Ecto neural progenitor cell (in vitro differentiated cells): ENCODE data around the gene NIPA2.
A peak's percentile ranks its signal among the peaks of the same experiment; 100 is the strongest.
"Not testable (repeated sequence)": the region's sequence is repeated elsewhere in the genome, so short reads cannot be mapped to it uniquely, and the experiment has no call there.

Source experiments
- DNase-seq: peaks from one replicate; pipeline ENCODE4 v3.0.0-alpha.2; 2018; ENCODE audit warnings: low spot score

The NIPA2 gene

GRCh38 chr15:22838292-22839042 is at the start of gene NIPA2:
TSS of gene NIPA2 (plus strand) at chr15:22838666. CDS start at chr15:22851732, 13,066 bp downstream.
- DNase-seq: peak; percentile 99

GRCh38 chr15:22794063-22794462 is 44.4 kb upstream of the NIPA2 start:
- DNase-seq: no peak

GRCh38 chr15:22794621-22795167 is 43.8 kb upstream of the NIPA2 start:
- no peak for DNase-seq

GRCh38 chr15:22795206-22796063 is 43.0 kb upstream of the NIPA2 start:
- DNase-seq: no peak

- no peak for DNase-seq
Measured at GRCh38 chr15:22796079-22796478, 42.4 kb upstream of the NIPA2 start.

- DNase-seq: no peak
Measured at GRCh38 chr15:22799902-22800301, 38.6 kb upstream of the NIPA2 start.

GRCh38 chr15:22803006-22803405 is 35.5 kb upstream of the NIPA2 start:
- not testable (repeated sequence) for DNase-seq

- no peak for DNase-seq
Measured at GRCh38 chr15:22806156-22806555, 32.3 kb upstream of the NIPA2 start.

- no peak for DNase-seq
Measured at GRCh38 chr15:22806664-22807063, 31.8 kb upstream of the NIPA2 start.

GRCh38 chr15:22807831-22808230 is 30.6 kb upstream of the NIPA2 start:
- not testable (repeated sequence) for DNase-seq

- DNase-seq: no peak
Measured at GRCh38 chr15:22808240-22808639, 30.2 kb upstream of the NIPA2 start.

GRCh38 chr15:22808761-22809280 is 29.6 kb upstream of the NIPA2 start:
- DNase-seq: no peak

GRCh38 chr15:22810033-22810852 is 28.2 kb upstream of the NIPA2 start:
- DNase-seq: no peak

GRCh38 chr15:22810853-22811338 is 27.6 kb upstream of the NIPA2 start:
- no peak for DNase-seq

- peak; percentile 54 for DNase-seq
Measured at GRCh38 chr15:22811640-22812039, 26.8 kb upstream of the NIPA2 start.

GRCh38 chr15:22813844-22814243 is 24.6 kb upstream of the NIPA2 start:
- no peak for DNase-seq

GRCh38 chr15:22815766-22816165 is 22.7 kb upstream of the NIPA2 start:
- no peak for DNase-seq

GRCh38 chr15:22819651-22820050 is 18.8 kb upstream of the NIPA2 start:
- no peak for DNase-seq

- no peak for DNase-seq
Measured at GRCh38 chr15:22823495-22824128, 14.9 kb upstream of the NIPA2 start.

GRCh38 chr15:22827125-22827524 is 11.3 kb upstream of the NIPA2 start:
- no peak for DNase-seq

- DNase-seq: no peak
Measured at GRCh38 chr15:22831473-22831872, 7.0 kb upstream of the NIPA2 start.
